ENCODE data around the gene RETN. TPM values are rescaled to one million over a fixed set of nuclear protein-coding genes. Genes with fewer than 3 reads are reported as not detected.

Gene RETN
- total and polyA plus RNA-seq, 2 of the 8 experiments (the other 6 are each of a cell fraction or from before 2014, with no cell fraction given), result not detected

GRCh38 chr19:7676854-7677253 lies 8.0 kb downstream of the RETN start, which contains the start of gene MCEMP1:
Gene MCEMP1, plus strand, starts transcription at chr19:7677090. Its CDS starts 31 bp downstream, at chr19:7677121.
- no peak for DNase-seq (ENCODE audit: low read depth in 1 of 2, low spot score in 2 of 2)
- no peak within 1 kb of the TSS for H4K5ac ChIP-seq (ENCODE audit: insufficient read length, low read depth, low read length)
- H3K56ac ChIP-seq (replicated peaks; ENCODE audit: insufficient read length, low read depth, low read length), result no peak within 1 kb of the TSS
- H2BK20ac ChIP-seq (ENCODE audit: low read length), result no peak within 1 kb of the TSS
- H4K91ac ChIP-seq (replicated peaks; ENCODE audit: insufficient read length, low read length), result peak within 1 kb of the TSS; percentile 30
- no peak within 1 kb of the TSS for H3K4ac ChIP-seq (replicated peaks; ENCODE audit: insufficient read length, low read depth, low read length)
- H3K23me2 ChIP-seq (ENCODE audit: low read depth, low read length), result peaks cover 4% of the 10 kb centered on the region; the same call in 1 of the 2 replicates
- H3K18ac ChIP-seq (ENCODE audit: extremely low read depth, low read length), result no peak within 1 kb of the TSS; the same call in 1 of the 2 replicates
- no peak within 1 kb of the TSS for H3K27ac ChIP-seq (ENCODE audit: low read depth, low read length)
- peaks cover 0 to 8% (median 3%) of the 10 kb centered on the region in 4 experiments; a peak in 3 of 7 replicates for H3K27me3 ChIP-seq (replicated peaks in 1 of 4; ENCODE audit: control insufficient read depth in 3 of 4, extremely low read depth in 1 of 4, insufficient read depth in 3 of 4, low read length in 3 of 4)
- no peak within 1 kb of the TSS for H3K4me2 ChIP-seq (ENCODE audit: insufficient read depth in 1 of 2, low read depth in 2 of 2, low read length in 2 of 2)
- ChIA-PET POLR2A (ENCODE audit: partially characterized antibody) (no interaction called here), CTCF (ENCODE audit: partially characterized antibody) (interaction anchor here (1.9 kb wide), 1 partner anchor 109 kb away, joined by 9 read pairs; no protein-coding TSS in a partner anchor)
- no peak within 1 kb of the TSS for H2AFZ ChIP-seq (ENCODE audit: low read length)
- no peak within 1 kb of the TSS for H3K9ac ChIP-seq (replicated peaks in 1 of 4; ENCODE audit: extremely low read depth in 1 of 4, low read depth in 3 of 4, low read length in 3 of 4)
- H3K14ac ChIP-seq (ENCODE audit: insufficient read length), result no peak within 1 kb of the TSS
- no peak within 1 kb of the TSS for H2BK5ac ChIP-seq (ENCODE audit: low read depth, low read length)
- no peaks in the 10 kb centered on the region for H4K20me1 ChIP-seq (replicated peaks in 1 of 2; ENCODE audit: control insufficient read depth in 1 of 2, insufficient read depth in 2 of 2, low read length in 2 of 2)
- no peaks in the 10 kb centered on the region; a peak in 1 of 4 replicates for H3K79me2 ChIP-seq (ENCODE audit: control insufficient read depth in 1 of 2, insufficient read depth in 2 of 2, low read length in 2 of 2)
- H3K36me3 ChIP-seq (ENCODE audit: control insufficient read depth in 2 of 4, insufficient read depth in 4 of 4, low read length in 3 of 4), result no peaks in the 10 kb centered on the region
- no peak within 1 kb of the TSS; the same call in 1 of the 2 replicates for H4K8ac ChIP-seq (ENCODE audit: extremely low read depth, insufficient read depth, low read length)
- no peak within 1 kb of the TSS for H2BK15ac ChIP-seq (ENCODE audit: low read length)
- no peaks in the 10 kb centered on the region for H3K9me3 ChIP-seq (ENCODE audit: insufficient read depth in 2 of 2, low read depth in 1 of 2, low read length in 1 of 2)
- H3K79me1 ChIP-seq (ENCODE audit: low read depth, low read length), result no peaks in the 10 kb centered on the region
- H2BK12ac ChIP-seq (ENCODE audit: low read depth, low read length), result 0 out of 2 replicates have a peak within 1 kb of the TSS, but pooled peaks have one; percentile 39
- H3K4me3 ChIP-seq (ENCODE audit: extremely low read depth in 1 of 4, insufficient read depth in 2 of 4, low read depth in 3 of 4, low read length in 4 of 4), result no peak within 1 kb of the TSS
- no peak within 1 kb of the TSS for H2BK120ac ChIP-seq (replicated peaks; ENCODE audit: low read depth, low read length)
- FAIRE-seq, result no peak
- peaks cover 0 to 3% (median under 1%) of the 10 kb centered on the region in 4 experiments; a peak in 5 of 7 replicates for H3K4me1 ChIP-seq (replicated peaks in 1 of 4; ENCODE audit: control insufficient read depth in 3 of 4, insufficient read depth in 4 of 4, low read length in 3 of 4)
- 0 out of 2 replicates have a peak within 1 kb of the TSS, but pooled peaks have one; percentile 71 for H2AK5ac ChIP-seq (ENCODE audit: low read depth, low read length)
- H3K23ac ChIP-seq (ENCODE audit: insufficient read length), result no peak within 1 kb of the TSS
- WGBS, 2 experiments (ENCODE audit: extremely low coverage in 1 of 2, insufficient coverage in 1 of 2, insufficient read length in 1 of 2, insufficient replicate concordance in 2 of 2, low coverage in 1 of 2, low lambda C conversion rate in 2 of 2, missing lambda C conversion rate in 1 of 2), result 85% methylated on average over 8 of the region's 10 CpGs; no CpG with 5 or more reads in 1 of the 2 experiments
- TF ChIP-seq RBBP5 (IDR thresholded peaks at IDR 0.05; ENCODE audit: borderline replicate concordance, low read depth, low read length) (no peak), NRF1 (IDR thresholded peaks at IDR 0.05; ENCODE audit: low read depth, low read length) (no peak), EP300 (IDR thresholded peaks at IDR 0.05; ENCODE audit: borderline replicate concordance in 1 of 2, low read depth in 2 of 2, low read length in 2 of 2) (no peak), RFX5 (IDR thresholded peaks at IDR 0.05; ENCODE audit: borderline replicate concordance, low read depth, low read length) (no peak), NANOG (IDR thresholded peaks at IDR 0.05; ENCODE audit: insufficient read depth, low read depth, low read length, poor library complexity, severe bottlenecking) (no peak), TCF12 (IDR thresholded peaks at IDR 0.05; ENCODE audit: low read depth, low read length) (no peak), CBX8 (IDR thresholded peaks at IDR 0.05; ENCODE audit: borderline replicate concordance, low read depth, low read length) (no peak), GTF2F1 (IDR thresholded peaks at IDR 0.05; ENCODE audit: borderline replicate concordance, low read depth, low read length) (no peak), CHD2 (IDR thresholded peaks at IDR 0.05; ENCODE audit: low read length) (no peak), SAP30 (IDR thresholded peaks at IDR 0.05; ENCODE audit: insufficient read depth, insufficient replicate concordance, low read length) (no peak), SP2 (IDR thresholded peaks at IDR 0.05; ENCODE audit: low read length) (no peak), CHD1 (IDR thresholded peaks at IDR 0.05; ENCODE audit: low read depth, low read length) (no peak), TAF1 (IDR thresholded peaks at IDR 0.05; ENCODE audit: low read depth, low read length) (no peak), SP1 (IDR thresholded peaks at IDR 0.05; ENCODE audit: low read depth, low read length) (no peak)

Data from H1 (cell line).